ENCODE results near the gene VAV2. TPM values are rescaled to one million over a fixed set of nuclear protein-coding genes. Genes with fewer than 3 reads are reported as not detected.
A peak's percentile ranks its signal among the peaks of the same experiment; 100 is the strongest.

The VAV2 gene
- total RNA-seq, 6 experiments from 2014 or later: 17.6 to 24.5 (median 21.7) TPM

GRCh38 chr9:133797406-133798105, 194.6 kb downstream of the VAV2 start:
- no peak overlapping the region for H3K27ac Mint-ChIP-seq
- H3K27me3 Mint-ChIP-seq (ENCODE audit: insufficient read depth): peaks cover 1% of the 10 kb centered on the region; the same call in 1 of the 2 replicates
- no peak for TF ChIP-seq CTCF (IDR thresholded peaks at IDR 0.05)
- H3K4me3 Mint-ChIP-seq: no peak overlapping the region
- H3K36me3 Mint-ChIP-seq (ENCODE audit: low read depth): no peaks in the 10 kb centered on the region
- no peaks in the 10 kb centered on the region for H3K9me3 Mint-ChIP-seq
- no peak for DNase-seq
- peaks cover 8% of the 10 kb centered on the region; the same call in 1 of the 2 replicates for H3K4me1 Mint-ChIP-seq (ENCODE audit: low read depth)

- no peak overlapping the region for H3K4me3 Mint-ChIP-seq
- no peak overlapping the region for H3K27ac Mint-ChIP-seq
- no peak for TF ChIP-seq CTCF (IDR thresholded peaks at IDR 0.05)
- DNase-seq: no peak
- peaks cover 8% of the 10 kb centered on the region; the same call in 1 of the 2 replicates for H3K36me3 Mint-ChIP-seq (ENCODE audit: low read depth)
- H3K27me3 Mint-ChIP-seq (ENCODE audit: insufficient read depth): peaks cover 1% of the 10 kb centered on the region; the same call in 1 of the 2 replicates
- H3K4me1 Mint-ChIP-seq (ENCODE audit: low read depth): peaks cover 8% of the 10 kb centered on the region; the same call in 1 of the 2 replicates
- H3K9me3 Mint-ChIP-seq: no peaks in the 10 kb centered on the region
These were observed 195.6 kb downstream of the VAV2 start for GRCh38 chr9:133796562-133796961.

GRCh38 chr9:133795049-133795448, 197.1 kb downstream of the VAV2 start:
- Mint-ChIP-seq H3K4me1 (ENCODE audit: low read depth) (peaks cover 8% of the 10 kb centered on the region; the same call in 1 of the 2 replicates), H3K36me3 (ENCODE audit: low read depth) (peaks cover 12% of the 10 kb centered on the region), H3K27me3 (ENCODE audit: insufficient read depth) (peaks cover 7% of the 10 kb centered on the region), H3K27ac (no peak overlapping the region), H3K4me3 (no peak overlapping the region), H3K9me3 (no peaks in the 10 kb centered on the region)
- no peak for DNase-seq
- no peak for TF ChIP-seq CTCF (IDR thresholded peaks at IDR 0.05)

GRCh38 chr9:133794016-133794760, 197.9 kb downstream of the VAV2 start:
- Mint-ChIP-seq H3K27ac (no peak overlapping the region), H3K9me3 (no peaks in the 10 kb centered on the region), H3K36me3 (ENCODE audit: low read depth) (peaks cover 12% of the 10 kb centered on the region), H3K27me3 (ENCODE audit: insufficient read depth) (peaks cover 9% of the 10 kb centered on the region), H3K4me3 (no peak overlapping the region), H3K4me1 (ENCODE audit: low read depth) (peaks cover 8% of the 10 kb centered on the region; the same call in 1 of the 2 replicates)
- no peak for TF ChIP-seq CTCF (IDR thresholded peaks at IDR 0.05)
- no peak for DNase-seq

- H3K27ac Mint-ChIP-seq: no peak overlapping the region
- H3K9me3 Mint-ChIP-seq: no peaks in the 10 kb centered on the region
- TF ChIP-seq CTCF (IDR thresholded peaks at IDR 0.05): no peak
- no peak for DNase-seq
- peaks cover 9% of the 10 kb centered on the region for H3K27me3 Mint-ChIP-seq (ENCODE audit: insufficient read depth)
- peaks cover 8% of the 10 kb centered on the region; the same call in 1 of the 2 replicates for H3K4me1 Mint-ChIP-seq (ENCODE audit: low read depth)
- H3K36me3 Mint-ChIP-seq (ENCODE audit: low read depth): peaks cover 12% of the 10 kb centered on the region
- H3K4me3 Mint-ChIP-seq: peak overlapping the region; percentile 13; the same call in 1 of the 2 replicates
These were observed 198.7 kb downstream of the VAV2 start for GRCh38 chr9:133793471-133793870.
